Uterus (tissue), 4 donors: ENCODE measurements around the gene RANBP17. TPM values are rescaled to one million over a fixed set of nuclear protein-coding genes. Genes with fewer than 3 reads are reported as not detected.

Experiments
- DNase-seq, 2 donors: peaks; one replicate each; pipeline ENCODE4 v3.0.0-alpha.2; 2019 to 2020
- H3K27ac ChIP-seq, 2 donors: fragments of 200-600 bp; sonication (generic); 1 replicate in 1 of 2; 2 replicates in 1 of 2; pipeline ENCODE4 v1.5.1; 2016 to 2018
- H3K27me3 ChIP-seq, 2 donors: fragments of 200-600 bp; sonication (generic); one replicate each; pipeline ENCODE4 v1.5.1; 2018 to 2019; ENCODE audit warnings: control low read depth in 1 of 2
- H3K36me3 ChIP-seq, 2 donors: fragments of 200-600 bp; sonication (generic); one replicate each; pipeline ENCODE4 v1.5.1; 2019; ENCODE audit warnings: control low read depth in 1 of 2
- H3K4me1 ChIP-seq, 2 donors: fragments of 200-600 bp; sonication (generic); one replicate each; pipeline ENCODE4 v1.5.1; 2018 to 2019; ENCODE audit warnings: control low read depth in 1 of 2
- H3K4me3 ChIP-seq, 2 donors: fragments of 200-600 bp; sonication (generic); 1 replicate in 1 of 2; 2 replicates in 1 of 2; pipeline ENCODE4 v1.5.1; 2018 to 2019; ENCODE audit warnings: mild to moderate bottlenecking in 1 of 2
- H3K9me3 ChIP-seq, 2 donors: fragments of 200-600 bp; sonication (generic); one replicate each; pipeline ENCODE4 v1.5.1; 2019; ENCODE audit warnings: control low read depth in 1 of 2
- CTCF ChIP-seq, 4 experiments: fragments of 200-600 bp in 2 of 4; fragments of 450-650 bp in 2 of 4; sonication (generic) in 2 of 4; IDR thresholded peaks; one replicate each; pipeline ENCODE4 v1.5.1; 2016 to 2019; ENCODE audit warnings: antibody characterized with exemption in 4 of 4, mild to moderate bottlenecking in 2 of 4, moderate library complexity in 1 of 4
- POLR2A ChIP-seq, 2 donors: fragments of 450-650 bp; IDR thresholded peaks; one replicate each; pipeline ENCODE4 v1.6.1; 2016; ENCODE audit warnings: antibody characterized with exemption in 2 of 2, mild to moderate bottlenecking in 1 of 2, moderate library complexity in 1 of 2
- intact Hi-C: fragments of 100-400 bp; cut with DNase I; formaldehyde crosslinking; loops from one replicate; pipeline ENCODE4 v1.15.1; 2023; ENCODE audit warnings: low total_unique reads
- total RNA-seq, 4 donors: library from RNA; depleted of rRNA in 3 of 4; stranded (reverse); fragments of >200 nt in 3 of 4; gene quantifications; one replicate each; pipeline versions ENCODE4 v1.1.0 to v1.2.4, GENCODE V29; 2014 to 2023
- donor health status: DM: yes; HTN: yes; CAD: no.

The RANBP17 gene
- total RNA-seq, 4 donors from 2014 or later = 1.8 to 72.8 (median 7.6) TPM

- Histone ChIP-seq H3K9me3 (no peaks in the 10 kb centered on the region), H3K4me3 (no peak overlapping the region), H3K27ac (no peak overlapping the region), H3K36me3 (no peaks in the 10 kb centered on the region), H3K4me1 (no peaks in the 10 kb centered on the region), H3K27me3 (no peaks in the 10 kb centered on the region)
- intact Hi-C loops = no loop called here
- DNase-seq = no peak
- TF ChIP-seq CTCF (IDR thresholded peaks at IDR 0.05) = no peak
- no peak for TF ChIP-seq POLR2A (IDR thresholded peaks at IDR 0.05)
Measured at GRCh38 chr5:171115519-171115918, 253.7 kb downstream of the RANBP17 start.

GRCh38 chr5:171116719-171117118 is 254.9 kb downstream of the RANBP17 start:
- no peak for DNase-seq
- no peak overlapping the region for H3K27ac ChIP-seq
- no peaks in the 10 kb centered on the region for H3K9me3 ChIP-seq
- H3K27me3 ChIP-seq = no peaks in the 10 kb centered on the region
- H3K4me1 ChIP-seq = no peaks in the 10 kb centered on the region
- intact Hi-C loops = no loop called here
- H3K4me3 ChIP-seq = no peak overlapping the region
- TF ChIP-seq CTCF (IDR thresholded peaks at IDR 0.05) = no peak
- no peak for TF ChIP-seq POLR2A (IDR thresholded peaks at IDR 0.05)
- H3K36me3 ChIP-seq = no peaks in the 10 kb centered on the region

- DNase-seq = no peak
- intact Hi-C loops = no loop called here
- Histone ChIP-seq H3K27me3 (no peaks in the 10 kb centered on the region), H3K4me1 (no peaks in the 10 kb centered on the region), H3K9me3 (no peaks in the 10 kb centered on the region), H3K27ac (no peak overlapping the region), H3K4me3 (no peak overlapping the region), H3K36me3 (no peaks in the 10 kb centered on the region)
- TF ChIP-seq POLR2A (IDR thresholded peaks at IDR 0.05) (no peak), CTCF (IDR thresholded peaks at IDR 0.05) (no peak)
Measured at GRCh38 chr5:171120986-171121622, 259.3 kb downstream of the RANBP17 start.

GRCh38 chr5:171121638-171122037 is 259.8 kb downstream of the RANBP17 start:
- H3K4me1 ChIP-seq = no peaks in the 10 kb centered on the region
- H3K4me3 ChIP-seq = no peak overlapping the region
- H3K27ac ChIP-seq = no peak overlapping the region
- no peaks in the 10 kb centered on the region for H3K27me3 ChIP-seq
- intact Hi-C loops = no loop called here
- no peaks in the 10 kb centered on the region for H3K9me3 ChIP-seq
- DNase-seq = no peak
- H3K36me3 ChIP-seq = no peaks in the 10 kb centered on the region
- TF ChIP-seq POLR2A (IDR thresholded peaks at IDR 0.05) = no peak
- TF ChIP-seq CTCF (IDR thresholded peaks at IDR 0.05) = no peak

GRCh38 chr5:171122372-171122771 is 260.6 kb downstream of the RANBP17 start:
- H3K4me3 ChIP-seq = no peak overlapping the region
- TF ChIP-seq POLR2A (IDR thresholded peaks at IDR 0.05) = no peak
- TF ChIP-seq CTCF (IDR thresholded peaks at IDR 0.05) = no peak
- no peak overlapping the region for H3K27ac ChIP-seq
- H3K4me1 ChIP-seq = no peaks in the 10 kb centered on the region
- no peaks in the 10 kb centered on the region for H3K27me3 ChIP-seq
- intact Hi-C loops = no loop called here
- H3K9me3 ChIP-seq = no peaks in the 10 kb centered on the region
- no peaks in the 10 kb centered on the region for H3K36me3 ChIP-seq
- DNase-seq = no peak
